Suppressor macrophage treated with lipopolysaccharide for 1 hour (primary cell): ENCODE data around the gene LCLAT1.

Experiments used
- DNase-seq, 3 donors: peaks; one replicate each; pipeline ENCODE4 v3.0.0-alpha.2; 2020 to 2022

Gene LCLAT1

GRCh38 chr2:30649828-30650227 lies 202.8 kb downstream of the LCLAT1 start:
- DNase-seq = no peak

GRCh38 chr2:30652271-30652915 lies 205.3 kb downstream of the LCLAT1 start:
- DNase-seq = no peak

- DNase-seq = no peak
Observed at GRCh38 chr2:30653847-30654246, 206.8 kb downstream of the LCLAT1 start.

- no peak for DNase-seq
Observed at GRCh38 chr2:30654404-30654803, 207.4 kb downstream of the LCLAT1 start.

- DNase-seq = no peak
Observed at GRCh38 chr2:30655211-30655610, 208.2 kb downstream of the LCLAT1 start.

GRCh38 chr2:30655660-30656059 lies 208.6 kb downstream of the LCLAT1 start:
- DNase-seq = no peak

- peak; percentile 23 to 34 (median 25) for DNase-seq
Observed at GRCh38 chr2:30656079-30656478, 209.0 kb downstream of the LCLAT1 start.

- DNase-seq = no peak
Observed at GRCh38 chr2:30661173-30662107, 214.4 kb downstream of the LCLAT1 start.

- no peak for DNase-seq
Observed at GRCh38 chr2:30662268-30663131, 215.5 kb downstream of the LCLAT1 start.

- no peak for DNase-seq
Observed at GRCh38 chr2:30663321-30663720, 216.3 kb downstream of the LCLAT1 start.

GRCh38 chr2:30663806-30664205 lies 216.8 kb downstream of the LCLAT1 start:
- DNase-seq = no peak

- no peak for DNase-seq
Observed at GRCh38 chr2:30664761-30665358, 217.8 kb downstream of the LCLAT1 start.

- DNase-seq = no peak
Observed at GRCh38 chr2:30665761-30666265, 218.8 kb downstream of the LCLAT1 start.

- DNase-seq = peak; percentile 18 to 33 (median 26)
Observed at GRCh38 chr2:30666266-30666874, 219.3 kb downstream of the LCLAT1 start.

- no peak for DNase-seq
Observed at GRCh38 chr2:30670453-30670852, 223.4 kb downstream of the LCLAT1 start.

GRCh38 chr2:30673127-30673526 lies 226.1 kb downstream of the LCLAT1 start:
- no peak for DNase-seq

GRCh38 chr2:30675758-30676157 lies 228.7 kb downstream of the LCLAT1 start:
- DNase-seq = no peak

GRCh38 chr2:30677231-30677630 lies 230.2 kb downstream of the LCLAT1 start:
- no peak for DNase-seq

- DNase-seq = no peak
Observed at GRCh38 chr2:30677861-30678385, 230.9 kb downstream of the LCLAT1 start.

GRCh38 chr2:30678410-30679137 lies 231.5 kb downstream of the LCLAT1 start:
- DNase-seq = no peak
